Vagina (tissue), 2 donors: ENCODE measurements around the gene FBXO7. TPM values are rescaled to one million over a fixed set of nuclear protein-coding genes. Genes with fewer than 3 reads are reported as not detected.

Experiments
- DNase-seq, 2 donors: peaks; one replicate each; pipeline ENCODE4 v3.0.0-alpha.2; 2017; ENCODE audit errors: extremely low spot score in 2 of 2
- H3K27ac ChIP-seq: fragments of 200-600 bp; sonication (generic); one replicate; pipeline ENCODE4 v1.5.1; 2019
- H3K27me3 ChIP-seq: fragments of 200-600 bp; sonication (generic); one replicate; pipeline ENCODE4 v1.5.1; 2019
- H3K36me3 ChIP-seq, 2 donors: fragments of 200-600 bp; sonication (generic); one replicate each; pipeline ENCODE4 v1.5.1; 2017 to 2019
- H3K4me1 ChIP-seq: fragments of 200-600 bp; sonication (generic); one replicate; pipeline ENCODE4 v1.5.1; 2019
- H3K4me3 ChIP-seq, 2 donors: fragments of 200-600 bp; sonication (generic); 1 replicate in 1 of 2; 2 replicates in 1 of 2; pipeline ENCODE4 v1.5.1; 2016 to 2019
- H3K9me3 ChIP-seq: fragments of 200-600 bp; sonication (generic); one replicate; pipeline ENCODE4 v1.5.1; 2019
- POLR2A ChIP-seq, 2 donors: fragments of 450-650 bp; IDR thresholded peaks; one replicate each; pipeline ENCODE4 v1.6.1; 2017; ENCODE audit warnings: antibody characterized with exemption in 2 of 2, mild to moderate bottlenecking in 2 of 2, moderate library complexity in 2 of 2
- POLR2AphosphoS5 ChIP-seq, 2 donors: sonication (generic); formaldehyde crosslinking; IDR thresholded peaks; one replicate each; pipeline ENCODE4 v1.9.0; 2017; ENCODE audit warnings: antibody characterized with exemption in 2 of 2, mild to moderate bottlenecking in 2 of 2, low read depth in 1 of 2; ENCODE audit not compliant: insufficient read depth in 1 of 2
- intact Hi-C: fragments of 100-400 bp; cut with DNase I; formaldehyde crosslinking; loops from one replicate; pipeline ENCODE4 v1.15.1; 2023
- total RNA-seq: library from RNA; depleted of rRNA; stranded (reverse); fragments of >200 nt; gene quantifications from one replicate; pipeline ENCODE4 v1.2.3, GENCODE V29; 2016
- TF ChIP-seq, protein P1 (sequence below), 3 experiments: fragments of 450-650 bp in 2 of 3; fragments of 200-600 bp in 1 of 3; sonication (generic) in 1 of 3; IDR thresholded peaks; one replicate each; pipeline ENCODE4 v1.5.1; 2017 to 2019; ENCODE audit warnings: antibody characterized with exemption in 3 of 3, mild to moderate bottlenecking in 2 of 3, moderate library complexity in 2 of 3

The FBXO7 gene
- total RNA-seq, 1 donor from 2014 or later = 70.2 TPM

DNA sequence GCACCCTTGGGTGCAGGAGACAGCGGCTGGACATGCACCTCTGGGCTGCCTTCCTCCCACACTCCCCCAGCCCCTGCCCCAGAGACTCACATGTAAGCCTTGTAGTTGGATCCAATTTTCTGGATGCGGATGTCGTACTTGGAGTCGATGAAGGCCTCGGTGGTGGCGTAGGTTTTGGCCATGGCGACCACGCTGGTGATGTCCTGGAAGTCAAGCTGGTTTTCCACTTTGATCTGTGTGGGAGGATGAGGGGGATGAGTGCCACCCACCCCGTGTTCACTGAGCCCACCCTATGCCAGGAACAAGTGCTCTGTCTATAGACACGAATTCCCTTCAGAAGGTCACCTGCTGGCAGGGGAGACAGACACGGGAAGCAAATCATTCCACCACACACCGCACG is 66.9 kb downstream of the FBXO7 start:
- Histone ChIP-seq H3K4me1 (peaks cover 31% of the 10 kb centered on the region), H3K27me3 (no peaks in the 10 kb centered on the region), H3K27ac (no peak overlapping the region), H3K4me3 (no peak overlapping the region), H3K36me3 (no peaks in the 10 kb centered on the region), H3K9me3 (no peaks in the 10 kb centered on the region)
- DNase-seq = no peak
- intact Hi-C loops = no loop called here
- TF ChIP-seq POLR2A (IDR thresholded peaks at IDR 0.05) (no peak), POLR2AphosphoS5 (IDR thresholded peaks at IDR 0.05; ENCODE audit: insufficient read depth in 1 of 2, low read depth in 1 of 2) (no peak)
- TF ChIP-seq, protein P1, sequence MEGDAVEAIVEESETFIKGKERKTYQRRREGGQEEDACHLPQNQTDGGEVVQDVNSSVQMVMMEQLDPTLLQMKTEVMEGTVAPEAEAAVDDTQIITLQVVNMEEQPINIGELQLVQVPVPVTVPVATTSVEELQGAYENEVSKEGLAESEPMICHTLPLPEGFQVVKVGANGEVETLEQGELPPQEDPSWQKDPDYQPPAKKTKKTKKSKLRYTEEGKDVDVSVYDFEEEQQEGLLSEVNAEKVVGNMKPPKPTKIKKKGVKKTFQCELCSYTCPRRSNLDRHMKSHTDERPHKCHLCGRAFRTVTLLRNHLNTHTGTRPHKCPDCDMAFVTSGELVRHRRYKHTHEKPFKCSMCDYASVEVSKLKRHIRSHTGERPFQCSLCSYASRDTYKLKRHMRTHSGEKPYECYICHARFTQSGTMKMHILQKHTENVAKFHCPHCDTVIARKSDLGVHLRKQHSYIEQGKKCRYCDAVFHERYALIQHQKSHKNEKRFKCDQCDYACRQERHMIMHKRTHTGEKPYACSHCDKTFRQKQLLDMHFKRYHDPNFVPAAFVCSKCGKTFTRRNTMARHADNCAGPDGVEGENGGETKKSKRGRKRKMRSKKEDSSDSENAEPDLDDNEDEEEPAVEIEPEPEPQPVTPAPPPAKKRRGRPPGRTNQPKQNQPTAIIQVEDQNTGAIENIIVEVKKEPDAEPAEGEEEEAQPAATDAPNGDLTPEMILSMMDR (IDR thresholded peaks at IDR 0.05) = no peak

DNA sequence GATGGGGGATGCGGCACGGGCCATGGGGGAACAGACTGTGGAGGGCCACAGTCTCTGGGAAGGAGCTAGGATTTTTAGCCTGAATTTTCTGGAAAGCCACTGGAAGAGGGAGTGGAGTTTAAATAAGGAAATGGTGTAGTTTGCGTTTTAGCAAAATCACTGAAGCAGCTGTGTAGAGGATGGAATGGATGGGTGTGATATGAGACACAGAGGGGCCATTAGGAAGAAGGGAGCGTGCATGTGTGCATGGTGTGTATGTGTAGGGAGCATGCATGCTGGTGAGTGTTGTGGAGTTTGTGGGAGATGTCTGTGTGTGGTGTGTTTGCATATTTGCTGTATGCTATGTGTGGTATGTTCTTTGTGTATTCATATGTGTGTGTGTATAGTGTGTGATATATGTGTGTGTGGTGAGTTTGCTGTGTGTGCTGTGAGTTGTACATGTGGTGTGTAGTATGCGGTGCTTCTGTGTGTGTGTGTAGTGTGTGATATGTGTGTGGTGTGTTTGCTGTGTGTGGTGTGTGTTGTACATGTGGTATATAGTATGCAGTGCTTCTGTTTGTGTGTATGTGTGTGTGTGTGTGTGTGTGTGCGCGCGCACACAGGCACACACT is 67.6 kb downstream of the FBXO7 start:
- H3K4me1 ChIP-seq = peaks cover 38% of the 10 kb centered on the region
- no peaks in the 10 kb centered on the region for H3K36me3 ChIP-seq
- H3K9me3 ChIP-seq = no peaks in the 10 kb centered on the region
- no peak overlapping the region for H3K4me3 ChIP-seq
- no peak for DNase-seq
- no peak for TF ChIP-seq POLR2AphosphoS5 (IDR thresholded peaks at IDR 0.05; ENCODE audit: insufficient read depth in 1 of 2, low read depth in 1 of 2)
- TF ChIP-seq, protein P1 (IDR thresholded peaks at IDR 0.05) = no peak
- TF ChIP-seq POLR2A (IDR thresholded peaks at IDR 0.05) = no peak
- no peaks in the 10 kb centered on the region for H3K27me3 ChIP-seq
- intact Hi-C loops = no loop called here
- H3K27ac ChIP-seq = peak overlapping the region; percentile 73

DNA sequence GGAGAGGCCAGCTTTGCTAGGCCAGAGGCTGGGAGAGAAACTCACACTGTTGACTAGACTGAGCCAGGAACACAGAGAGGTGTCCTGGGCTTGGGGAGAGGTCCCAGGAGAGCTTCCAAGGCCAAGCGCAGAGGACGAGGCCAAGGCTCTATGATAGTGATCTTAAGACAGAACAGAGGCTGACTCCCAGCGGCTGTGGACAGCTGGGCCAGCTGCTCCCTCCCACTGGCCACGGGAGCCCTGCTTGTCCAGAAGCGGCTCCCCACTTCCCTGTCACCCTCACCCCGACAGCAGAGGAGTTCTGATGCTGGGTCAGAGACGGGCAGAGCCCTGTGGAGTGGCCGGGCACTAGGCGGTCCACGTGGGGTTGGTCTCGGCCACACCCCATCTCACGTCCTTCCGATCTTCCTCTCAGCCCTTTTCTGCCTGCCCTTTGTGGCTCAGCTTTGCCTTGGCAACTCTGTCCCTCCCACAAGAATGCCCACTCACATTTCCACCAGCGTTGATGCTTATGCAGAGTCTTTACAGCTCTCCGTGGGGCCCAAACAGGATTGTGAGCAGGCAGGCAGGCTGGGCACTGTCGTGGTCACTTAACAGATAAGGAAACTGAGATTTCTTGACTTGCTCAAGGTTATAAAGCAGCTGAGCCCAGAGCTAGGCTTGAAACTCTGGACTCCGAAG is 68.2 kb downstream of the FBXO7 start:
- Histone ChIP-seq H3K9me3 (no peaks in the 10 kb centered on the region), H3K27ac (peak overlapping the region; percentile 73), H3K4me3 (no peak overlapping the region), H3K36me3 (no peaks in the 10 kb centered on the region), H3K4me1 (peaks cover 41% of the 10 kb centered on the region), H3K27me3 (no peaks in the 10 kb centered on the region)
- intact Hi-C loops = no loop called here
- no peak for TF ChIP-seq POLR2A (IDR thresholded peaks at IDR 0.05)
- peak in 1 of 2 donors; percentile 47 for TF ChIP-seq POLR2AphosphoS5 (IDR thresholded peaks at IDR 0.05; ENCODE audit: insufficient read depth in 1 of 2, low read depth in 1 of 2)
- DNase-seq = peak in 1 of 2 donors; percentile 83

DNA sequence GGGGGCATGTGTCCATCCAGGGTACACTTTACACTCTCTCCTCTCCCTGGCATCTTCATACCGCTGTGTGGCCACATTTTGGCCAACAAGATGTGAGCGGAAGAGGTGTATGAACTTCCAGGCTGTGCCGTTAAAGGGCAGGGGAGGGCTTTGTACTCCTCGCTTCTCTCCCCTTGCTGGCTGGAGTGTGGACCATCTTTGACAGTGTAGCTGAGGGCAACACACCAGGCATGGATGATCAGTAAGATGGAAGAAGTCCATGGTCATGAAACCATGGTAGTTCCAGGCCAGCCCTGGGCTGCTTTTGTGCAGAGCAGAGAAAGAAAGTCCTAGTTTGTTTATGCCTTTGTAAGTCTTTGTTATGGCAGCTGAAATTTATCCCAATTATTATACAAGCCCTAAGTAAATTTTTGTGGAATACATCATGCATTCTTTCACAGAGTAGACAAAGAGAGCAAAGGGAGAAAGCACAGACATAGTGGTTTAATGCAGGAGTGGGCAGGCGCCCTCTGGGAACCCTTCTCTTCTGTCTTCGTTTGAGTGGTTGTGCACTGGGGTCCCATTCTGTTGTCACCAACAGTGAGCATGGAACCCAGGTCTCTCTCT is 70.4 kb downstream of the FBXO7 start:
- intact Hi-C loops = no loop called here
- peaks cover 41% of the 10 kb centered on the region for H3K4me1 ChIP-seq
- TF ChIP-seq POLR2AphosphoS5 (IDR thresholded peaks at IDR 0.05; ENCODE audit: insufficient read depth in 1 of 2, low read depth in 1 of 2) = no peak
- TF ChIP-seq POLR2A (IDR thresholded peaks at IDR 0.05) = no peak
- TF ChIP-seq, protein P1 (IDR thresholded peaks at IDR 0.05) = no peak
- H3K27ac ChIP-seq = peak overlapping the region; percentile 68
- H3K27me3 ChIP-seq = no peaks in the 10 kb centered on the region
- no peaks in the 10 kb centered on the region for H3K36me3 ChIP-seq
- no peaks in the 10 kb centered on the region for H3K9me3 ChIP-seq
- DNase-seq = peak in 1 of 2 donors; percentile 86
- no peak overlapping the region for H3K4me3 ChIP-seq

DNA sequence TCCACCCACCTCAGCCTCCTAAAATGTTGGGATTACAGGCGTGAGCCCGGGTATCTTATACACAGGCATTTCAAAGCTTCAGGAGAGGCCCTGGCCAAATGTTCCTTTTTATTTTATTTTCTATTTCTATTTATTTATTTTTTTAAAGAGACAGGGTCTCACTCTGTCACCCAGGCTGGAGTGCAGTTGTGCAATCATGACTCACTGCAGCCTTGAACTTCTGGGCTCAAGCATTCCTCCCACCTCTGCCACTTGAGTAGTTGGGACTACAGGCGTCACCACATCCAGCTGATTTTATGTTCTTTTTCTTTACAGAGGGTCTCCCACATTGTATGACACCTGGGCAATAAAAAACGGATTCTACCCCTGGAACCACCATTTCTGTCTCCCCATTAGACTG is 71.2 kb downstream of the FBXO7 start:
- Histone ChIP-seq H3K4me1 (peaks cover 41% of the 10 kb centered on the region), H3K36me3 (no peaks in the 10 kb centered on the region), H3K4me3 (no peak overlapping the region), H3K27ac (peak overlapping the region; percentile 68), H3K9me3 (no peaks in the 10 kb centered on the region), H3K27me3 (no peaks in the 10 kb centered on the region)
- intact Hi-C loops = no loop called here
- DNase-seq = no peak
- TF ChIP-seq, protein P1 (IDR thresholded peaks at IDR 0.05) = no peak
- TF ChIP-seq POLR2AphosphoS5 (IDR thresholded peaks at IDR 0.05; ENCODE audit: insufficient read depth in 1 of 2, low read depth in 1 of 2) (no peak), POLR2A (IDR thresholded peaks at IDR 0.05) (no peak)
